Stimulated activated CD8-positive, alpha-beta memory T cell treated with anti-CD3 and anti-CD28 coated beads, Interleukin-12 subunit alpha, Interleukin-12 subunit beta, amount 100 ng/mL, for 1 hour (primary cell): Measurements from ENCODE around the gene GCN1.
"Not testable (repeated sequence)": the region's sequence is repeated elsewhere in the genome, so short reads cannot be mapped to it uniquely, and the experiment has no call there.

ENCODE experiments used
- DNase-seq: peaks from one replicate; pipeline ENCODE4 v3.0.0-alpha.2; 2020; ENCODE audit warnings: low read depth

The GCN1 gene

GRCh38 chr12:120194534-120195395 lies at the start of gene GCN1:
Gene GCN1, minus strand, starts transcription at chr12:120194715. Its CDS starts 18 bp downstream, at chr12:120194697.
- peak; percentile 80 for DNase-seq

DNA sequence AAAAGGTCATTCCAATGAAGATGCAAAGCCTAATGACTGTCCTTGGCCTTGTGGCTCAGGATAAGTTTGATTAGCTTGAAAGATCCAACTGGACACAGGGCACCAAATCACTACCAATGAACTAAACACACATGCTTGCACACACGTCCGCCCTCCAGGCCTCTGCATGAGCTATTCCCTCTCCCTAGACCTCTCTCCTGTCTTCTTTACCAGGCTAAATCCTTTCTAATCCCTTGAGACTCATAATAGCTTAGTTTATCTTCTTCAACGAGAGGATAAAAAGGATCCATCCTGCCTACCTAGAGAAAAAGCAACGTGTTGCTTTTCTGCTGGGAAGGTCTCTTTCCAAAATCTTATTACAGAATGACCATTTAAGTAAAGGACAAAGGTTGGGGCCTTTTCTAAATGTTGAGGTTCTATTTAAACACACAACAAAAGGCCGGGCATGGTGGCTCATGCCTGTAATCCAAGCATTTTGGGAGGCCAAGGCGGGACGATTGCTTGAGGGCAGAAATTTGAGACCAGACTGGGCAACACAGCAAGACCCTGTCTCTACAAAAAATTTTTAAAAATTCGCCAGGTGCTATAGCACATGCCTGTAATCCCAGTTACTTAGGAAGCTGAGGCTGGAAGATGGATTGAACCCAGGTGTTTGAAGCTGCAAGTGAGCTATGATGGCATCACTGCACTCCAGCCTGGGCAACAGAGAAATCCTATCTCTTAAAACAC lies 48.6 kb upstream of the GCN1 start:
- no peak for DNase-seq

GRCh38 chr12:120242275-120242799 lies 47.8 kb upstream of the GCN1 start:
- no peak for DNase-seq

GRCh38 chr12:120241561-120242274 lies 47.2 kb upstream of the GCN1 start:
- DNase-seq: no peak

DNA sequence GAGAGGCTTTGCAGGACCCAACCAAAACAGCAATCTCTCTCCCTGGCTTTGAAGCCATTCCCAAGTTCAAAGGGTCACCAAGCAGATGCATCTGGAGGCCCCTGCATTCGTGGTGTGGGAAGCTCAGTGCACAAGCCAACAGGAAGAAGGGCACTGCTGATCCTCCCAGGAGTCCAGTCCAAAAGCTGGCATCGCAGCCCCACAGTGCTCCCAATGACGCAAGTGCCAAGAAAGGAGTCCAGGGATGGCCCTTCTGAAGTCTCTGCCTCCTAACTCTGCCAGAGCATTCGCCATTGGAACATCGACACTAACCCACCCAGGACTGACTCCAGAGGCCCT lies 45.9 kb upstream of the GCN1 start:
- no peak for DNase-seq

DNA sequence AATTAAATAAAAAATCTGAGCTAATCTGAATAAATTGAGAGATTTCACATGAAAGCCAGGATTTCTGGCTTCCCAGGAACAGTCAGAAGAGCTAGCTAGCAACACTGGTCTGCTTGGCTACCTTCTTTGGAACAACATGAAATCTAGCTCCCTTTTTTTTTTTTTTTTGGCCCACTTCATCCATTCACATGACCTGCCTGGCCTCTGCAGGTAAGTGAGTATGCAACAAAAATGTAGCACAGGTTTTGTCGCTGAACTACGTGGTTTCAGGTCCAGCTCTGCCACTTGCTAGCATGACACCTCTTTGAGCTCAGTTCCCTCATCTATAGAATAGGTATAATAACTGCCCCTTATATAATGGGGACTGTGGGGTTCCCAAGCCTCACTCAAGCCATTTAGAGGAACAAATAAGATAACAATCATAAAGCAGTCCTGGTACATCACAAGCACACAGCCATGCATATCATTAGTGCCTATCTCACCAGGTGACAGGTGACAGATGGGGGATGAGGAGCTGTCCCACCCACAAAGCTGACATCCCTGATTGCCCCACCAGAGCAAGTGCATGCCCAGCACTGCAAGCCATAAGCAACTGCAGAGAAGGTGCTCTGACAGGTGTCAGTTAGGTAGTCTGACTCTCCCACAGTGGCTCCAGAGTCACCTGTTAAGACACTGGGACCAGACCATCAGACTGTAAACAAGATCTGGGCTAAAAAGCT lies 45.4 kb upstream of the GCN1 start:
- no peak for DNase-seq

DNA sequence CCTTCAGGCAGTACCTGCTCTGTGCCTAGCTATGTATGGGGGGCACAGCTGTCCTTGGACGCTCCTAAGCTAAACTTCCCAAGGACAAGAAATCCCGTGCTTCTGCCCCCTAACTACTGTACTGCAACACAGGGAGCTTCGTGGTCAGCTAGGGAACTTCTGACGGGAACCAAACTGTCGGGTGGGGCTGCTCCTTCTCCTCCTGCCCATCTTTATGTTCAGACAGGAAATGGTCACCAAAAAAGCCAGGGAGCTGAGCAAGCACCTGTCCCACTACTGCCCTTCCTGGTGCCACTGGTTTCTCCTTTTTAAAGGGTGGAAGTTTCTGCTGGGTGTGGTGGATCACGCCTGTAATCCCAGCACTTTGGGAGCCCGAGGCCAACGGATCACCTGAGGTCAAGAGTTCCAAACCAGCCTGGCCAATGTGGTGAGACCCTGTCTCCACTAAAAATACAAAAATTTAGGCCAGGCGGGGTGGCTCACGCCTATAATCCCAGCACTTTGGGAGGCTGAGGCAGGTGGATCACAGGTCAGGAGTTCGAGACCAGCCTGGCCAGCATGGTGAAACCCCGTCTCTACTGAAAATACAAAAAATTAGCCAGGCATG lies 44.4 kb upstream of the GCN1 start:
- DNase-seq: no peak

DNA sequence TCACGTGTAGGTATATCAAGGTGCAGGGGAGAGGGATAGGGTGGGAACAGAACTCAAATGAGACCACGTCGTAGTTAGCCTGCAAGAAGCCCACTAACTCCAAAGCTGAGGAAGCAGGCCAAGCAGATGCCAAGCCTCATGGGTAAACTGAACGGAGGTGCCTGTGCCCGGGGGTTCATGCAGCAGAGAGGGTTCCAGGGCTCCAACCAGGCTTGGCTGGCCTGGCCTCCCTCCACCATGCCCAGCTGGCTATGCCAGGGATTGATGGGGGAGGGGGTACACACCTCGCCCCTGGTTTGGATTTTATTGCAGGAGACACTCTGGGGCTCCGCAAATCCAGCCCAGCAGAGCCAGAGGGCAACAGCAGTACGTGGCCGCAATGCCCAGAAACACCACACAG lies 43.7 kb upstream of the GCN1 start:
- no peak for DNase-seq

- no peak for DNase-seq
Measured at GRCh38 chr12:120237360-120238171, 43.1 kb upstream of the GCN1 start.

DNA sequence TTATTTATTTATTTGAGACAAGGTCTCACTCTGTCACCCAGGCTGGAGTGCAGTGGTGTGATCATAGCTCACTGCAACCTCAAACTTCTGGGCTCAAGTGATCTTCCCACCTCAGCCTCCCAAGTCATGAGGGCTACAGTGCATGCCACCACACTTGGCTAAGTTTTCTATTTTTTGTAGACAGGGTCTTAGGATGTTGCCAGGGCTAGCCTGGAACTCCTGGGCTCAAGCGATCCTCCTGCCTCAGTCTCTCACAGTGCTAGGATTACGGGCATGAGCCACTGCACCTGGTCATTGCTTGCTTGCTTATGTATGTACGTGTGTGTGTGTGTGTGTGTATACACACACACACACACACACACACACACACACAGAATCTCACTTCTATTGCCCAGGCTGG lies 42.3 kb upstream of the GCN1 start:
- not testable (repeated sequence) for DNase-seq

DNA sequence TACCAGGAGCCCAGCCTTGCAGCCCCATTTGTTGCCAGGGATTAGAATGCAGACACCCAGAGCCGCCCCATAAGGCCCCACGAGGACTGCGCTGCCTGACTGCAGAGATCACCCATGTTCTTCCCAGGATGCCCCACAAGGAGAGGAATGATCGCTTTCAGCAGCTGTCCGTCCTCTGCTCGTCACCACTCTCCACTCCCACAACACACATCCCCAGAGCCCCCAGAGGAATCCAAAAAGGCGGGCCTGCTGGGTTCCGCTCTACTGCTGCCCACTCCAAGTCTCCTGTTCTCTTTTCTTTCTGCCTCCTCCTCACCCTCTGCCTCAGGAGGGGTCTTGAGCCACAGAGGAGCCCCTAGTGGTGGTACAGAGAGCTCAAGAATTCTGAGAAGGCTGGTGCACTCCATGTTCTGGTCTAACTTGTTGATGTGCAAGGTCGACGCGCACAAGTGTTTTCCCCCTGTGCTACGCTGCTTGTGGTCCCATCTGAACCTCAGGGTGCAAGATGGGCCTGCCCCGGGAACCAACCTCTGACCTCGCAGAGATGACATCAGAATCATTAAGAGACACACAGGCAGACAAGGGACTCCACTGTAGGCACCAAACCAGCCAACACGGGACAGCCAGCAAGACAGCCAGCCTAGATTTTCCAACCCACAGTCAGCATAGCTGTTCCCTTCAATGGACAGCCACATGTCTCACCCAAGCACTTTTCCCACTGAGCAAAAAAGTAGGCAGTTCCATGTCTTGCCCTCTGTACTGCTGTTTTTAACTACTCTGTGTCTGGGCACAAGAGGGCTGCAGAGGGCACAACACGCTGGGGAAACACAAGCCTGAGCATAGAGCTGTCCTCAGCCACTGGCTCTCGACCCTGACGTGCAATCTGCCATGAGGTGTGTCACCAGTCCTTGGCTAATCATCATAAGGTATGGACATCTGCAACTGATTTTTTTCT lies 41.1 kb upstream of the GCN1 start:
- DNase-seq: no peak

DNA sequence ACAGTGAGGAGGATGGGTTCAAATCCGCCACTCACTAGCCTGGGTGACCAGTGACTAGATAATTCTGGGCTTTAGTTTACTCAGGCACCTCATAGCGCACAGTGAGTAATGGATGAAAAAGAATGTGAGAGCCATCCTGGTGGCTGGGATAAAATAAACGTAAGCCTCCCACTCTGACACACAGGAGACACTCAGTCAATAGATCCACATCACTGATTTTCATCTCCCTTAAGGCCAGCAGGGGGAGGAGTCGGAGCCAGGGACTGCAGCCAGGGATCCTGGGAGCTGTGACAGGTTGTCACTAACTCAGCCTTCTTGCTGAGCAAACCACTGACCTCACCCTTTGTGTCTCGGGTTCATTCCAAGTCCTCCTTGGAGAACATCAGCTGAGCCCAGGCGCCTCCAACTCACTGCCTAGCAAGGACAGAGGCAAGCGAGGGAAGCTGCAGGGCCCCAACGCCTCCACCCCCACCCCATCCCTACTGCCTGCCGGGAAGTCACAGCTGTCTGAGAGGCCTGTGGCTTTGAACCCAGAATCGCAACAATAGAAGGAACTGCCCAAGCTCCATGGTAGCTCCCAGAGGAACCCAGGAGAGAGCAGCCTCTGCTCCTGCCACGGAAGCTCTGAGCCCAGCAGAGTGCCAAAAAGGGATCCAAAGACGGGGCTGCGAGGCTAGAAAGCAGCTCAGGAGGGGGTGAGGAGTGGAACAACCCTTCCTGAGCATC lies 40.3 kb upstream of the GCN1 start:
- no peak for DNase-seq

GRCh38 chr12:120231316-120232011 lies 36.9 kb upstream of the GCN1 start:
- DNase-seq: peak; percentile 55

DNA sequence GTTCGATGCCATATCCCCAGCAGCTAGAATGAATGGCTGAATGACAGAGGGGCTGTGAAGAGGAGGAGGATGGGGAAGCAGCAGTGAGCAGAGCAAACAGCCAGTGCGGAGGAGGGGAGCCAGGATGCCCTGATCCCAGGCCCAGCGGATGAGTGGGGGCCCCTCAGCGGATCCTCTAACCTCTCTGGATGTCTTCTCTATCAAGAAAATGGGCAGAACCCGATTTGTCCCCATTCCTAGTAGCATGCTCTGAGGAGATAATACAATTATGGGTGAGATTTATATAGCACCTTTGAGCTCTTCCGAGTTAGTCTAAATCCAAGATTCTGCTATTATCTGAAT lies 36.4 kb upstream of the GCN1 start:
- DNase-seq: no peak

GRCh38 chr12:120230326-120230973 lies 35.9 kb upstream of the GCN1 start:
- DNase-seq: no peak

DNA sequence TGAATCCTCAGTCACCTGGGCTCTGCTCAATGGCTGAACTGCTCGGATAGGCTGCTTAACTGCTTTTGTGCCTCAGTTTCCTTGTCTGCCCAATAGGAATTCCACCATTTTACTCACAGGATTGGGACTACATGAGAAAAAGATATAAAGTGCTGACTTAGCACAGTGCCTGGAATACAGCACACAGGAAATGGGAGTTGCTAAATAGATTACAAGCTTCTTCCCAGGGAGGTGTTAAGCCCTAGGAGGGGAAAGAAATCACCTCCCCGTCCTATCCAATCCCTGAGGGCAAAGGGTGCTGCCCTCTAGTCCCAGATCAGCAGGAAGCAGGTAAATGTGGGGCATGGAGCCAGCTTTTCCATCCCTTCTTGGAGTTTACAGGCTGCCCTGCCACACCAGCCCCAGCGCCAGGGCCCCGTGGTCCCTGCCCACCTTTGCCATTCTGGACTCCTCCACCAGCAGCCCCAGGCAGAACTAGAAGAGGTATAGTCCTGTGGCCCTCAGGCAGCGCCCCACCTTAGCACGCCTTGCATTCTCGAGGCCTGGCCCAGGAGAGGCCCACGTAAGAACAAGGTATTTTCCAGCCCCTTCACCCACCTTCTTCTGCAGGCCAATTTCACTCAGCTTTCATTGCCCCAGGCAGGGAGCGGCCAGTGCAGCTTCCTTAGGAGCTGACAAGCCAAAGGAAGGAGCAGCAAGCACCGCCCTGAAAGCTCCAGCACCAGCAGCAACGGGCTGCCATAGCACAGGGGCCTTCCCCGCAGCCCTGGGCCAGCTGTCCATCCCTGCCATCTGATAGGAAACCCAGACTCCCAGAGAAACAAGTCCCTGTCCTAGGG lies 35.2 kb upstream of the GCN1 start:
- DNase-seq: no peak

DNA sequence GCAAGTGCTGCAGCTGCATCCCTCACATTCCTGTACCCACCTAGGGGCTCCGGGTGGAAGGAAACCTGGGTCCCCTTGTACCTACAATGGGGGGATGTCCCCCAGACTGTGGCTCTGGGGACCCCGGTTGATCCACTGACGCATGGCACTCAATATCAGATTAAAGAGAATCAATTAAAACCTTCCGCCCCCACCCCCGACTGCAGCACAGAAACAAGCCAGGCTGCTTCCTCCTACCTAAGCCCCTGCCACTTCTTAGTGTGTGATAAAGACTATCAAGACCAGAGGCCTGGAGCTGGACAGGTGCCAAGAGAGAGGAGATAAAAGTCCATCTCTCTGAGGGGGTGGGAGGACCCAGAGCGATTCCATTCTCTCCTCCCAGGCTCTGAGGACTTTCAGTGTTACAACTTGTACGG lies 34.6 kb upstream of the GCN1 start:
- DNase-seq: no peak
